Measurements from ENCODE around the gene CCT6A. TPM values are rescaled to one million over a fixed set of nuclear protein-coding genes. Genes with fewer than 3 reads are reported as not detected.
"Not testable (repeated sequence)": the region's sequence is repeated elsewhere in the genome, so short reads cannot be mapped to it uniquely, and the experiment has no call there.

CCT6A gene
- total RNA-seq, 1 experiment from 2014 or later = 522 TPM

DNA sequence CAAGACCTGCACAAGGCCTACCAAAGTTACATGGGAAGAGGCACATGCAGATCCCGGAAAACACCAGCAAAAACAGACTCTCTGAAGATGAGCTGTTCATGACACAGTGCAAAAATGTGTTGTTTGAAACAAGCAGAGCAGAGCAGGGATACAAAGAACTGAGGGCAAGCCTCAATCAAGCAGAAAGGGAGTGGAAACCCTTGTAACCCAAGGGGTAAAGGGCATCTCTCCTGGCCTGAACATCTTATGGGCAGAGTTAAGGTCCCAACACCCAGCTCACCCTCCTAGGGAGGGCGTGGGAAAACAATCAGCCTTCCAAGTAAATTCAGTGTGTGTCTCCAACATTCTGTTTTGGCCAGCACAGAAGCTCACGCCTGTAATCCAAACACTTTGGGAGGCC, 10.8 kb upstream of the CCT6A start:
- Histone ChIP-seq H3K27ac (no peak overlapping the region), H3K36me3 (peaks cover 10% of the 10 kb centered on the region; the same call in 1 of the 2 replicates), H3K4me1 (no peaks in the 10 kb centered on the region), H3K27me3 (no peaks in the 10 kb centered on the region), H3K9me3 (replicated peaks) (no peaks in the 10 kb centered on the region), H3K4me3 (no peak overlapping the region)
- no peak for DNase-seq

DNA sequence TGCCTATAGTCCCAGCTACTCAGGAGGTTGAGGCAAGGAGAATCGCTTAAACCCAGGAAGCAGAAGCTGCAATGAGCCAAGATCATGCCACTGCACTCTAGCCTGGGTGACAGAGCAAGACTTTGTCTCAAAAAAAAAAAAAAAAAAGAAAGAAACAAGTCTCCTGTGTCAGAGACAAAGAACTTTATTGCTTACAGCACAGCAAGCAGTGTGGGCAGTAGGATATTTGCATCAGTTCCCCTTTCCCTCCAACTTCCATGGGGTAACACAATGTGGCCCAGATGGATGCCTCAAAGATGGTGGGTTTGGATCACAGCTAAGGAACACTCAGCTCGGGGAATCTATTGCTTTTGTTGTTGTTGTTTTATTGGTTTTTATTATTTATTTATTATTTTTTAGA, 5.8 kb upstream of the CCT6A start:
- not testable (repeated sequence) for H3K27ac ChIP-seq; H3K36me3 ChIP-seq; DNase-seq; H3K4me3 ChIP-seq; H3K9me3 ChIP-seq (replicated peaks); H3K4me1 ChIP-seq; H3K27me3 ChIP-seq

DNA sequence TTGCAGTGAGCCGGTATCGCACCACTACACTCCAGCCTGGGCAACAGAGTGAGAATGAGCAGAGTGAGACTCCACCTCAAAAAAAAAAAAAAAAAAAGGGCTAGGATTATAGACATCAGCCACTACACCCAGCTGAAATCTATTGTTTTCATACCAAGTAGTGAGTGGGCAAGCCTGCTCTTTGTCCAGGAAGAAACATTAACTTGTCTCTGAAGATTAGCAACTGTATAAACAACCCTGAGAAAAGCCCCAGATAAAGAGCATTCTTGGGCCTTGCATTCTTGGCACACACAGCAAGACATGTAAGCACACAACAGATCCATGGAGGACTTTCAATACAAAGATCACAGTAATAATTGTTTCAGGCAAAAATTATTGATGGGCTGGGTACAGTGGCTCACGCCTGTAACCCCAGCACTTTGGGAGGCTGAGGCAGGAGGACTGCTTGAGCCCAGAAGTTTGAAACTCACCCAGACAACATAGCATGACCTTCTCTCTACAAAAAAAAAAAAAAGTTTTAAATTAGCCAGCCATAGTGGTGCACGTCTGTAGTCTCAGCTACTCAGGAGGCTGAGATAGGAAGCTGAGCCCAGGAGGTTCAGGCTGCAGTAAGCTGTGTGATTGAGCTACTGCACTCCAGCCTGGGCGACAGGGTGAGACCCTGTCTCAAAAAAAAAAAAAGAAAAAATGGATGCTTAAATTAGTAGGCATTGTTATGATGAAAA, 4.7 kb upstream of the CCT6A start:
- no peak overlapping the region for H3K27ac ChIP-seq
- H3K9me3 ChIP-seq (replicated peaks) = no peaks in the 10 kb centered on the region
- H3K36me3 ChIP-seq = peaks cover 10% of the 10 kb centered on the region; the same call in 1 of the 2 replicates
- H3K4me1 ChIP-seq = peaks cover 4% of the 10 kb centered on the region
- H3K27me3 ChIP-seq = no peaks in the 10 kb centered on the region
- peak in 1 of 2 experiments; percentile 58 for DNase-seq
- H3K4me3 ChIP-seq = no peak overlapping the region

DNA sequence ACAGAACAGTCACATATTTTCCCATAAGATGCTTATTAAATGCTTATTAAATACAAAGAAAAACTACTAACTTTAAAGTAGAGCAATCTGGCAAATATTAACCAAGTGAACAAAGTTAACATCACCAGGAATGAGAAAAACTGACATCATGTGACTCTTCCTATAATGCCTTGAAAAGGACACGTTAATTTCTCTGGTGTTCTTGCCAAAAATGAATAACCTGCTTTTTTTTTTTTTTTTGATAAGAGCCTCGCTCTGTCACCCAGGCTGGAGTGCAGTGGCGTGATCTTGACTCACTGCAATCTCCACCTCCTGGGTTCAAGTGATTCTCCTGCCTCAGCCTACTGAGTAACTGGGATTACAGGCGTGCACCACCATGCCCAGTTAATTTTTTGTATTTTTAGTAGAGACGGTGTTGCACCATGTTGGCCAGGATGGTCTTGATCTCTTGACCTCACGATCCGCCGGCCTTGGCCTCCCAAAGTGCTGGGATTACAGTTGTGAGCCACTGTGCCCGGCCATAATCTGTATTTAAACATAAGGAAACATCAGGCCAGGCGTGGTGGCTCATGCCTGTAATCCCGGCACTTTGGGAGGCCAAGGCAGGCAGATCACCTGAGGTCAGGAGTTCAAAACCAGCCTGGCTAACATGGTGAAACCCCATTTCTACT, 4.0 kb upstream of the CCT6A start:
- not testable (repeated sequence) for H3K4me3 ChIP-seq; H3K27ac ChIP-seq; H3K27me3 ChIP-seq; H3K4me1 ChIP-seq; H3K9me3 ChIP-seq (replicated peaks); DNase-seq
- H3K36me3 ChIP-seq = peaks cover 14% of the 10 kb centered on the region; the same call in 1 of the 2 replicates

- H3K27me3 ChIP-seq = no peaks in the 10 kb centered on the region
- H3K27ac ChIP-seq = no peak overlapping the region
- H3K4me1 ChIP-seq = peaks cover 7% of the 10 kb centered on the region
- no peak for DNase-seq
- no peak overlapping the region for H3K4me3 ChIP-seq
- H3K36me3 ChIP-seq = peaks cover 15% of the 10 kb centered on the region
- no peaks in the 10 kb centered on the region for H3K9me3 ChIP-seq (replicated peaks)
Observed at GRCh38 chr7:56048245-56048644, 3.3 kb upstream of the CCT6A start.

GRCh38 chr7:56048763-56049162, 2.8 kb upstream of the CCT6A start:
- H3K27ac ChIP-seq; H3K27me3 ChIP-seq; H3K4me3 ChIP-seq; H3K9me3 ChIP-seq (replicated peaks): not testable (repeated sequence)
- Histone ChIP-seq H3K36me3 (peaks cover 20% of the 10 kb centered on the region), H3K4me1 (peaks cover 11% of the 10 kb centered on the region)
- peak; percentile 42 to 53 for DNase-seq

DNA sequence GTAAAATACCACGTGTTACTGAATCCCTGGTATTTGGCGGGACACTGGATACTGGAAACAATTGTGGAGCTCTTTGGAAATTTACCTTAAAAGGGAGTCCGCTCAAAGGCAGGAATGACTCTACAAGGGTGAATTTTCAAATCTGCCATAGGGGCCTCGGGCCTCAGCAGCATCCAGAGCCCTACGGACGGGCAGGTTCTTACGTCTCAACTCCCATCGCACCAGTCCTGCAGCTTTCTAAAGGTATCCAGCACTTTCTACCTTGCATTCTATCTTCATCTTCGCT, 569 bp upstream of the CCT6A start:
- H3K27ac ChIP-seq = peak overlapping the region; percentile 77
- H3K9me3 ChIP-seq (replicated peaks) = no peaks in the 10 kb centered on the region
- H3K36me3 ChIP-seq = peaks cover 37% of the 10 kb centered on the region
- no peaks in the 10 kb centered on the region for H3K27me3 ChIP-seq
- DNase-seq = no peak
- H3K4me1 ChIP-seq = peaks cover 13% of the 10 kb centered on the region
- peak overlapping the region; percentile 86 for H3K4me3 ChIP-seq

DNA sequence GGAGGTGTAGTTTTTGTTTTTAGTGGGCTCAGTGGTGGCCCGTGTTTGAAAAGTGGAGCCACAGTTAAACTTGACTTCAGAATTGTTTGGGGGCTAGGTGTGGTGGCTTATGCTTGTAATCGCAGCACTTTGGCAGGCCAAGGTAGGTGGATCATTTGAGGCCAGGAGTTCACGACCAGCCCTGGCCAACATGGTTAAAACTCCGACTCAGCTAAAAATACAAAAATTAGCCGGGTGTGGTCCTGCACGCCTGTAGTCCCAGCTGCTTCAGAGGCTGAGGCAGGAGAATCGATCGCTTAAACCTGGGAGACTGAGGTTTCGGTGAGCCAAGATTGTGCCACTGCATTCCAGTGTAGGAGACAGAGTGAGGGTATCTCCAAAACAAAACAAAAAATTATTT, 1.8 kb downstream of the CCT6A start:
- Histone ChIP-seq H3K4me3 (no peak overlapping the region), H3K4me1 (peaks cover 9% of the 10 kb centered on the region; the same call in 1 of the 2 replicates), H3K9me3 (replicated peaks) (no peaks in the 10 kb centered on the region), H3K27ac (no peak overlapping the region), H3K27me3 (no peaks in the 10 kb centered on the region), H3K36me3 (peaks cover 61% of the 10 kb centered on the region)
- no peak for DNase-seq

DNA sequence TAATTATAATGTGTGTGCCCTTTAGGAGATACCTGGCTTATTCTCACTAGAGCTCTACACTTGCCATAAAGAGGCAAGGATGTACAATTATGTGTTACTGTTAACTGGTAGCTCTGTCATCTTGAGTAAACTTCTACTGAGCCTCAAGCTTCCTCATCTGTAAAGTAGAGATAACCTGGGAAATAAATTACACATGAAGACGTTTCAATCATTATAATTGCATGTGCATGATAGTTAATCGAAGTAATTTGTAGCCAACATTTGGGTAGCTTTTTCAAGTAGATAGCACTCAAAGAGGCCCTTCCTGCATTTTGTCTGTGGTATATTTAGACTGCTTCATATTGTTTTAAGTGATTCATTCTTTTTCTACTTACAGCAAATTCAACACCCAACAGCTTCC, 2.4 kb downstream of the CCT6A start:
- no peaks in the 10 kb centered on the region for H3K9me3 ChIP-seq (replicated peaks)
- H3K27me3 ChIP-seq = no peaks in the 10 kb centered on the region
- no peak overlapping the region for H3K4me3 ChIP-seq
- no peak overlapping the region for H3K27ac ChIP-seq
- peaks cover 9% of the 10 kb centered on the region; the same call in 1 of the 2 replicates for H3K4me1 ChIP-seq
- no peak for DNase-seq
- peaks cover 67% of the 10 kb centered on the region for H3K36me3 ChIP-seq

DNA sequence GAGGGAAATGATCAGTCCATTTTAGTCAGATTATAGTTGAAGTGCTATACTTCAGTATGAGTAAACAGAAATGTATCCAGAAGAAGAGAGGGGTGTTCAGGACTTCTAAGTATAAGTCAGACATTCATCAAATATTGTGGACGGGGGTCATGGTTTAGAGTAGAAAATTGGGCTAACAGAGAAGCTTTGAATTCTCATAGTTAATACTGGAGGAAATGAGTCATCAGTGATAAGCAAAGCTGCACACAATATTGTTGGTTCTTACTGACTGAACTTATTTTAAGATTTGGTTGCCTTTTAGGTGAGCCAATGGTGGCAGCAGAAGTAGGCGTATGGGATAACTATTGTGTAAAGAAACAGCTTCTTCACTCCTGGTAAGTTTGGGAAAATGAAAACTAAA, 10.8 kb downstream of the CCT6A start:
- H3K9me3 ChIP-seq (replicated peaks) = no peaks in the 10 kb centered on the region
- H3K27ac ChIP-seq = no peak overlapping the region
- H3K36me3 ChIP-seq = peaks cover 60% of the 10 kb centered on the region
- DNase-seq = no peak
- peaks cover 5% of the 10 kb centered on the region; the same call in 1 of the 2 replicates for H3K4me1 ChIP-seq
- no peak overlapping the region for H3K4me3 ChIP-seq
- H3K27me3 ChIP-seq = no peaks in the 10 kb centered on the region

DNA sequence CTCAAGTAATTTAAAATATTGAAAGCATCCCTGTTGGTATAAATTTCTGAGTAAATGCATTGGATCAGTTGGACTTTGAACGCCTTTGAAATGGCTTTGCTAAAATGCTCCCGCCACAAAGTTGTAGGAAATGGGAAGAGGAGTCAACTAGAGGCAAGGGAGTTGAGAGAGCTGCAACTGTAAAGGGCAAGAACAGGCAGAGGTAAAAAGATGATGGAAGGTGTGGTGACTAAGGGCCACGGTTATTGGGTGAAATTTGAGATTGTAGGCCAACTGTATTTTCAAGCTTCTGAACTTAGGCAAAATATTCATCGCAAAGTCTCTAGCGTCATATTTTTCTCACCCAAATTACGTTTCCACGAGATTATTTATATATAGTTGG, 11.9 kb downstream of the CCT6A start:
- H3K4me3 ChIP-seq = peak overlapping the region; percentile 72
- no peaks in the 10 kb centered on the region for H3K9me3 ChIP-seq (replicated peaks)

GRCh38 chr7:56063882-56064625, 12.5 kb downstream of the CCT6A start, which contains the start of gene SUMF2:
SUMF2 (plus strand) TSS chr7:56064286; CDS start chr7:56064312, 26 bp downstream.
- Histone ChIP-seq H3K36me3 (peaks cover 46% of the 10 kb centered on the region), H3K4me3 (peak within 1 kb of the TSS; percentile 72), H3K27me3 (no peaks in the 10 kb centered on the region), H3K27ac (peak within 1 kb of the TSS; percentile 82), H3K4me1 (peaks cover 5% of the 10 kb centered on the region; the same call in 1 of the 2 replicates), H3K9me3 (replicated peaks) (no peaks in the 10 kb centered on the region)
- DNase-seq = peak; percentile 91 to 96

More for the DNA sequence above, 11.9 kb downstream of the CCT6A start:
- H3K4me1 ChIP-seq = peaks cover 5% of the 10 kb centered on the region; the same call in 1 of the 2 replicates
- no peak for DNase-seq
- H3K27ac ChIP-seq = no peak overlapping the region
- H3K27me3 ChIP-seq = no peaks in the 10 kb centered on the region
- peaks cover 49% of the 10 kb centered on the region for H3K36me3 ChIP-seq

DNA sequence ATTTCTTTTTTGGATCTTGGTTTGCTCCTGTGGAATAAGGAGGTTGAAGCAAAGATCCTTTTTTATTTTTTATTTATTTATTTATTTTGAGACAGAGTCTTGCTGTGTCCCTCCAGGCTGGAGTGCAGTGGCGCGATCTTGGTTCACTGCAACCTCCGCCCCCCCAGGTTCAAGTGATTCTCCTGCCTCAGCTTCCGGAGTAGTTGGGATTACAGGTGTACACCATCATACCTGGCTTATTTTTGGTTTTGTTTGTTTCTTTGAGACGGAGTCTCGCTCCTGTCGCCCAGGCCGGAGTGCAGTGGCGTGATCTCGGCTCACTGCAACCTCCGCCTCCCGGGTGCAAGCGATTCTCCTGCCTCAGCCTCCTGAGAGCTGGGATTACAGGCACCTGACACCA, 14.8 kb downstream of the CCT6A start:
- peaks cover 45% of the 10 kb centered on the region for H3K36me3 ChIP-seq
- H3K27ac ChIP-seq; H3K9me3 ChIP-seq (replicated peaks); H3K4me1 ChIP-seq; DNase-seq; H3K27me3 ChIP-seq; H3K4me3 ChIP-seq: not testable (repeated sequence)

DNA sequence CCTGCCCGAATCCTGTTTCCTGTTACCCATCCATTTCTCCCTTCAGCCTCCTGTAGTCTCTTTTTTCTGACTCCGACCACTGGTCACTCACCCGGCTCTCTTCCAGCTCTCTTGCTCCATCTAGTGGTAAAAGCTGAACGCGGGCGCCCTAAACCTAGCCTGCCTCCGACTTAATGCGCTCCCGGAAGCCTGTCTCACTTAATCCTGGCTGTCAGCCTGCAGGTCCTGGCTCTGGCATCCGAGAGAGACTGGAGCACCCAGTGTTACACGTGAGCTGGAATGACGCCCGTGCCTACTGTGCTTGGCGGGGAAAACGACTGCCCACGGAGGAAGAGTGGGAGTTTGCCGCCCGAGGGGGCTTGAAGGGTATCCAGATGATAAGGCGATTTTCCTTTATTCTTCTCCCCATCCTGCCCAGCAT, 22.8 kb downstream of the CCT6A start:
- Histone ChIP-seq H3K4me3 (no peak overlapping the region), H3K27me3 (no peaks in the 10 kb centered on the region), H3K4me1 (no peaks in the 10 kb centered on the region), H3K27ac (no peak overlapping the region), H3K36me3 (peaks cover 23% of the 10 kb centered on the region), H3K9me3 (replicated peaks) (no peaks in the 10 kb centered on the region)
- DNase-seq = peak; percentile 71 to 90

DNA sequence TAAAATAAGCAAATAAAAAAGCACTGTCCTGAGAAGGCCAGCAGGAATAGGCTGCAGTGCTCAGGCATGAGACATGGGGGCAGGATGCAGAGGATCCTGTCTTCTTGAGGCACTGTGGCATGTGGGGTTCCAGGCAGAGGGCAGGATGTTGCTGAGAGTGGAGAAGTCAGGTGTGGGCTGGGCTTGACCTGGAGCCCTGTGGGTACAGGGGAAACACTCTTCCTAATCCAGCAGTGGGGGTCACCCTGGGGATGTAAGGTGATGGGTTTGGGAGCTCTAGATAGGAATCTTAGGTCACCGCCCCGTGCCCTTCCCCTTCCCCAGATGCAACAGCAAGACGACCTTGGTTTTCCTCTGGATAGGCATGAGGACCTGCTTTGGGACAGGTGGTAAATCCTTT, 26.1 kb downstream of the CCT6A start:
- no peak overlapping the region for H3K27ac ChIP-seq
- H3K4me3 ChIP-seq = no peak overlapping the region
- H3K27me3 ChIP-seq = no peaks in the 10 kb centered on the region
- no peaks in the 10 kb centered on the region for H3K4me1 ChIP-seq
- H3K36me3 ChIP-seq = no peaks in the 10 kb centered on the region
- no peaks in the 10 kb centered on the region for H3K9me3 ChIP-seq (replicated peaks)
- DNase-seq = no peak

Measured in SJCRH30 (cell line).